Measurements from ENCODE around the gene ATP10A.

- no peak for TF ChIP-seq CTCF (IDR thresholded peaks at IDR 0.05)
- TF ChIP-seq POLR2A (IDR thresholded peaks at IDR 0.05) = no peak
Measured at GRCh38 chr15:25874379-25874778, 11.3 kb upstream of the ATP10A start.
